ENCODE measurements around the gene TGFBR3.

The TGFBR3 gene

DNA sequence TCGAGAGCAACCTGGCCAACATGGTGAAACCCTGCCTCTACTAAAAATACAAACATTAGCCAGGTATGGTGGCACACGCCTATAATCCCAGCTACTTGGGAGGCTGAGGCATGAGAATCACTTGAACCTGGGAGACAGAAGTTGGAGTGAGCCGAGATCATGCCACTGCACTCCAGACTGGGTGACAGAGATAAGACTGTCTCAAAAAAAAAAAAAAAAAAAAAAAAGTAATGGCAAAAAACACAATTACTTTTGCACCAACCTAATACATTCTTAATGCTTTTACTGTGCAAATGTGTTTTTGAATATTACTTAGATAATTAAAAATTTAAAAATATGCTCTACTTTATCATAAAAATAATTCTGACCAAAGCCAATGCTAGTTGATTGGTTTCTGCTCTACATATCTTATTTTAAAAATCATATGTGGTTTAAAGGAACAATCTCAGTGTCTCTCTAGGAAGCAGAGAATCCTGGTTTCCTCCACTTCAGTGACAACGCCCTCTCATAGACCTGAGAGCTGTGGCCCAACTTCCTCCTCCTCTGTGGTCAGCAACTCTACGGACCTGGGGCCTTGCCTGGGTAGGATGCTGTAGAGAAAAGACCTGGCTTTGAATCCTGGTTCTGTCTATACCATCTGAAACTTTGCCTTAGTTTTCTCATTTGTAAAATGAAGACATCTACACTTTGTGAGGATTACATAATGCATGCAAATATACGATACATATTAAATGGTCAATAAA is 64.7 kb downstream of the TGFBR3 start:
- DNase-seq = no peak

DNA sequence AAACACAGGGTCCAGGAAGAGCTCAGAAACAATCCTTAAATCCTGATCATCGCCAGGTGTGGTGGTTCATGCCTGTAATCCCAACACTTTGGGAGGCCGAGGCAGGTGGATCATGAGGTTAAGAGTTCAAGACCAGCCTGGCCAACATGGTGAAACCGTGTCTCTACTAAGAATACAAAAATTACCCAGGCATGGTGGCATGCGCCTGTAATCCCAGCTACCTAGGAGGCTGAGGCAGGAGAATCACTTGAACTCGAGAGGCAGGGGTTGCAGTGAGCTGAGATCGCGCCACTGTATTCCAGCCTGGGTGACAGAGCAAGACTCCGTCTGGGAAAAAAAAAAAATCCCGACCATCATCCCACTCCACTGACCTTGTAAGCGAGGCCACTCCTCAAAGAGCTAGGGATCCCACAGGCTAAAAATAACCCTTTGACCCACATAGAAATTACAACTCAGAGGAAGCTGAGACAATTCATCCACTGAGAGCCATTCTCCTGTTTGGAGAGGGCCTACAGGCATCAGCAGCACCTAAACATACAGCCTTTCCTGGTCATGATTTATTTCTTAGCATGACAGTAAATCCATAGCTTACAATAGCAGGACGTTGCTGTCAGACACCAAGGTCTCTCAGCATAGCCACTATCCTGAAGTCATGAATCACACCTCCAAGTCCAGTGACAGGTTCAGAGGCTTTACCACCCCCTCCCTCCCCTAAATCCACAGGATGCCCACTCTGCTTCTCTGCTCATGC is 66.7 kb downstream of the TGFBR3 start:
- no peak for DNase-seq

DNA sequence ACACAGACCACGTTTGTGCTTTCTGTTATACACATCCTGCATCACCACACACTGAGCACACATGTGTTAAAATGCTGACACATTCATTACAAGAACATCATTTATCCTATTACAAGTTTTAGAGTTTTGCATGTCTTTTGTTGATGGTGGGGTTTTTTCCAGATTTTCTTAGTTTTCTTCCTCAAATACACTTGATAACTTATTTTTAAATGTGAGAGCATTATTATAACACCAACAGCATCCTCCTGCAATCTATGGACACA is 67.3 kb downstream of the TGFBR3 start:
- no peak for DNase-seq

DNA sequence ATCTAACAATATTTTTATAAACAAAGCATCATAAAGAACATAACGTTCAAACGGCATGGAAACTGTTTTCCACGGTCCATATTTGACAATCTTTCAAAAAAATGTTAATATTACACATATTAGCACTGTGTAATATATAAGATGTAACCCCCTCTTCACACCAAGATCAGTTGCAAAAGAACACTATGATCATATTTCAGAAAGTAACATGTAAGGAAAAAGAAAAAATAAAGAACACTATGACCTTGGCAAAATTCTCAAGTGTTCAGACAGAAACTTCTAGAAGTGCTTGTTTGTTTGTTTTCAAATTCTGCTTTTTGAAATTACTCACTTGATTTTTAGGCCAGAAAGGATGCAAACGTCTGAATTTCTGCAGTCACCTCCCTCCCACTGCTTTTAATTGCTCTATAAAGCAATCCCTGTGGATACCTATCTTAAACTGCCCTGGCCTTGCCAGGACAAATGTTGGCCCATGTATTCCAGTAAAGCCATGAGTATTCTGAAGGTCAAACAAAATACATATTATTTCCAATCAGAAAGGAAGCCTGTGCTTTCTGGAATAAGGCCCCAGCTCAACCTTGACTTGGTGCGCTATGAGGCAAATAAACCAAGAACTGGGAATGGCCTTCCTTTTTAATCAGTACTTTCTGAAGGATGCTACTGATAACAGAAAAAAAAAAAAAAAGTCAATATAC is 68.6 kb downstream of the TGFBR3 start:
- DNase-seq = no peak

DNA sequence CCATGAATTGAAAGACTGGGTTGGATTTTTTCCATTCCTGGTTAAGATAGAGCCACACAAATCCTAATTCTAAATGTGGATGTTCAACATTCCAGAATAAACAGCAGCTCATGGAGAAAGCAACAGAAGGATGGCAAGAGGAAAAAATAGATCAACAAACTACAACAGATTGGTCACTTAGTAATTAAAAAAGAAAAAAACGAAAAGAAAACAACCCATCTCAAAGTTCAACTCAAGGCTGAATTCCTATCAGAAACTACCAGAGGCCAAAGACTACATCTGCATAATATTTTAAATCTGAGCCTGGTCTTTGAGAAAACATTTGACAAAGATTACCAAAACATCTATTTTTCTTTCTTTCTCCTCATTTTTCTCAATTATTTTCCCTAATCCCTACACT is 69.9 kb downstream of the TGFBR3 start:
- no peak for DNase-seq

DNA sequence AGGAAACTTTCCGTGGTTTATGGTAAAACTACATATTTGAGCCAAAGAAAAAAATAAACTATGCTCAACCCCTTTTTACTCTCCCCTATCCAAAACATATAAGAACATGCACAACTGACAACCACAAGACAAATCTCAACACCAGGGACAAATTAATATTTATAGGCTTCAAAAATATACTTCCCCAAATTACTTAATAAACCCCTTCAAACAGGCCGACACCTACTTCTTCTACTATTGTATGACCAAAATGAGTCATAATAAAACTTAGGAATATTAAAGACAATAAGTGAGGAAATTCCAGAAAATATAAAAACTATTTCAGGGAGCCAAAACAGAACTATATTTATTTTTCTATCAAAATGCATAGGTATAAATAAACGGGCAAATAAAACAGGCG is 71.5 kb downstream of the TGFBR3 start:
- DNase-seq = no peak

DNA sequence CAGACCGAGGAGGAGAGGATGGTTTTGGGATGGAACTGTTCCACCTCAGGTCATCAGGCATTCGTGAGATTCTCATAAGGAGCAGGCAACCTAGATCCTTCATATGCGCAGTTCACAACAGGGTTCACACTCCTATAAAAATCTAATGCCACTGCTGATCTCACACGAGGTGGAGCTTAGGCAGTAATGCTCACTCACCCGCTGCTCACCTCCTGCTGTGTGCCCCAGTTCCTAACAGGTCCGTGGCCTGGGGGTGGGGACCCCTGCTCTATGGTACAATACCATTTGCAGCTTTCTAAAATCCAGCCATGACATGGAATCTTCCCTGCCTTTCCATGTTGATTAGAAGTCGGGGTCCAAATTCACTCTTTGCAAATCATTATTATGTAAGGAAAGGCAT is 72.1 kb downstream of the TGFBR3 start:
- DNase-seq = no peak

DNA sequence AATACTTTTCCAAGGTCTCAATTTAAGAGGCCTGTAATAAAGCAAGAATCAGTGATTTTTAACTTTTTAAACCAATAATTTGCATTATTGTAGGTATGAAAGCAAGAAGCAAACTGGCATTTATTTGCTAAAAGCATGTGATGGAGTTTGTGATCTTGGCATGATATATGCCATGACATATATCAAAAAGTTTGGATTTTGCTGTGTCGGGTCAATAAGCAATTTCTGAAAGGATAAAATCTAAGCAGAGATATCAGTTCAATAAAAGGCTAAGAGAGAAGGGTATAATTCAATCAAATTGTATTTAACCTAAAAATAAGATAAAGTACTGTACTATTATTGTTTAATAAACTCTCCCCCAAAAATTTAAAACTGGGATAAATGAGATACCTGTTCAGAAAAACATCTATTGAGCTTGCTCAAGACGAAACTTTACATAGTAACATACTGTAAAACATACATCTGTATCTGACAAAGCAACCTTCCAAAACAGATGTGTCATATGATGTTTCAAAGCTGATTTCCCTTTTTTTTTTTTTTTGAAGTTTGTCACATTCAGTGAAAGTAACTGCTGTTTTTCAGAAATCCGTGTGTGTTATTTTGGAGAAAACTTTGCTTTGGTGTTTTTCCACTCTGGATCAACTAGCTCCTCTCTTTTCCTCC is 74.5 kb downstream of the TGFBR3 start:
- DNase-seq = no peak

DNA sequence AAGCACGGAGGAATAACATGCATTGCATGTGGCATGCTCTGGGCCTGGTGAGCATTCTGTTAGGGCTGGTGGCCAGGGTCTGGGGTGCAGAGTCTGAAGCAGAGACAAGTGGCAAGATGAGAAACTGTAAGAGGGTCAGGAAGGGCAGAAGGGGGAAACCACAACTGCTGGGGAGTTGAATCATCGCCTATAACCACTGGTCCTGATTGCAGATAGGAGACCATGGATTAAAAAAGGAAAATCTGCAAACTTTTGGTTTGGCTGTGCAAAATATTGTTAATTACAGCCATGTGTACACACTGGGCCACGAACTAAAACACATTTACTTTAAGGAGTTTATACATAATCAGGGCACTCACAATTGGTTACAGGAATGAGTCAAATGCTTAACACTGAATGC is 76.6 kb downstream of the TGFBR3 start:
- no peak for DNase-seq

DNA sequence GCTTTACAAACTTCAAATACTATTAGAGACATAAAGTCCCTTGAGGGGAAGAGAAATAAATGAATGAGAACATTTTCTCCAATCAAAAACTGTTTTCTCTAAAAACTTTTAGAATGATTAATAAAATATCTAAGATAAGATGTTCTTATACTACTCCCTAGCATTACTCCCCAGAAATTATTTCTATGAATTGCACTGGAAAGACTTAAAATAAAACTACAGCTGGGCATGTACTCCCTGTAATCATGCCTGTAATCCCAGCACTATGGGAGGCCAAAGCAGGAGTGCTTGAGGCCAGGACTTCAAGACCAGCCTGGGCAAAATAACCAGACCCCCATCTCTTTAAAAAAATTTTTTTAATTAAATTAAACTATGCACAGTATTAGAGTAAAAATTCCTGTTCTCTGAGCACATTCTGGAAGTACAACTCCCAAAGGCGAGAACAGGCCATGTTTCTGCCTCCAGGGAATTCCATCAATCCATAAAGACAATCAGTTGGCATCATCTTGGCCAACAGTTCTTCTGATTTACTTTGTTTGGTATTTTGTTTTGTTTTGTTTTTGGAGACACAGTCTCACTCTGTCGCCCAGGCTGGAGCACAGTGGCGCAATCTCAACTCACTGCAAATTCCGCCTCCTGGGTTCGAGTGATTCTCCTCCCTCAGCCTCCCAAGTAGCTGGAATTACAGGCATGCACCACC is 77.9 kb downstream of the TGFBR3 start:
- no peak for DNase-seq

DNA sequence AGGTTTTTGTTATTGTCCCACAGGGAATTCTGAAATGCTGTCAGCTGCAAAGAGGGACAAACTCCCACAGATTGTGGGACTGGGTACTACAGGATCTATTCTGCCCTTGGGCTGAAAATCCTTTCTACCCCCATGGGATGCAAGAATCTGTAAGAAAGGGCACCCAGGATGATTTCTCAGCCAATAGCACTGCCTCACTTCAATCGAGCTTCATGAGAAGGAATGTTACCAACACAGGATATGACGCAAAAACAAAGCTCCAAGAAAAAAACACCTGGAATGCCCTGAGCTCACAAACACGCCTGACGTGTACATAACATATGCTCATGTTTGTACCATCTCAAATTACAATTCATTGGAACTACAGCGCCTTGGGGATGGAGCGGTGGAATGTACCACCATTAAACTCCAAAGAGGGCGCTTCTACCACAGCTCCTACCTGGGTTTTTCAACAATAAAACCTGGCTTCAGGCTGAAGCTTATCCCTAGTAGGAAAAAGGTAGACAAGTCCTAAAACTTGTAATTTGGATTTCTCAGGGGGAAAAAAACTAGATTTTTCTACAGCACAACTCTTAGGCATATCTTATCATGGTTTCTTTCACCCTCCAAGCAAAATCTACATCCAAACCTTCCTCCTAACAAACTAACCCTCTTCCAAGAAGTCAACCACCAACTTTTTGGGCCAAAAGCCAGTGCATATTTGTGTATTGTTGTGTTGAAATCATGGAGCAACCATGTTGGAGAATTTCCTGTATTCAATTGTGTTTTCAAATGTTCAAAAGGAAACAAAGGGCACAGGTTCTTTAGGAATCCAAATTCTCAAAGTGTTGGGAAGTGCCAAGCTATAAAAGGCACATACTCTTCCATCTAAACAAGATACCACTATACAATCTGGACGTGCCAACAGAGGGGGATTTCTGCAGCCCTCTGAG is 78.9 kb downstream of the TGFBR3 start:
- DNase-seq = no peak

DNA sequence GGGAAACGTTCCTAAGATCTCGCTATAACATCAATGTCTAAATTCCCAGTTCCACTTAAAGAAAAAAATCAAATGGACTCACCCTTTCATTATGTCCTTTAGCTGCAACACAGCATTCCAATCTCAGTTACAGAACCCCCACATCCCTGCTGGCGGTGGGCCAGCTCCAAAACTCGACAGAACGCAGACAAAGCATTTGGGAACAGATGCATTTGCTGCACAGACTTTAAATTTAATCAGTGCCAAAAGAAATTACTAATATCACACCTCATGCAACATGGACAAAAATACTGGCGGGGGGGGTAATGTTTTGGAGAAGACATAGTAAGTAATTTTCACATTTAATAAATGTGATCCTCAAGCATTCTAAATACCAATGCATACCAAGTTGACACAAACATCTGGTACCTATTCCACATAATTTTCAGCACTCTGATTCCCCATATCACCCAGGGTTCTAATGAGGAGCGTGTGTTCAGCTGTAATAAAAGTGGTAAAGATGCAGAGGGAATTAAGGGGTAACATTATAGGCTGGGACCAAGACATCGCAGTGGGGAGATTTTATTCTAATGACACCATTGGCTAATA is 79.7 kb downstream of the TGFBR3 start:
- DNase-seq = no peak

DNA sequence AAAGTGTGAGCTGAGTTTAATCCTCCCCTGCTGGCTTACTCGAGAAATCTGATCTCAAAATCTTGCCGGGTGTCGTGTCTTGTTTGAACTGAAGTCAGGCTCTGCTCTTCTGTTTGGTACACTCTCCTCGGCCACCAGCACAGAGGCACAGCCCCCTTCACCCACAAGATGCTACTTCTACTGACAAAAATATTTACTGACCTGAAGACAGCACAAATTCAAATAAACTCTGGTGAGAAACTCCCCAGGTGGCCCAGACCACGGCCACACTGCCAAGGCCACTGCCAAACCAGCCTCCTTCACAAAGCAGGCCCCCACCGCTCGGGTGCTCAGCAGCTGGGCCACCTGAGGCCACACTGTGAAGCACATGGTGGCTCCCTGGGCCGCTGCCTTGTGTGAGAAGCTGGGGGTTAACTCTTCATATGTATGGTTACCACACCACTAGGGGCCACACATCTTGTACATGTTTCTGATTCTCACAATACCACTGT is 80.6 kb downstream of the TGFBR3 start:
- DNase-seq = no peak

DNA sequence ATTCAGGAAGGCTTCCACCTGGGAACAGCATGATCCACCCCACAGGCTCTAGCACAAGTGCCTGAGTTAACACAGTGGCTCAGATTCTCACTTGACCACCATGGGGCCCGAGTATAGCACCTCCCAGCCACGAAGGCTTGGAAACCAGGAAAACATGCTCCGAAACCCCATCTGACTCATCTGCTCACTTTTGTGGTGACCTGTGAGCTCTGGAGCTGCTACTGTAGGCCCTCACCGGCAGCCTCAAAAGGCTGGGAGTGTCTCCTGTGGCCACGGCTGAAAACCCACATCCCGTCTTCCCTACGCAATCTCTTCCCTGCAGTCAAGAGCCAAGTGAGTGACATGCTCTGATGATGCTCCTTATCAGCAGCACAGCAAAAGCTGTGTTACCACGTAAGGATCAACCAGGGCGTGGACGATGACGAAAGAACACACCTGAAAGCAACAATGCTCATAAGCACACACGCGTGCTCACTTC is 81.4 kb downstream of the TGFBR3 start:
- peak; percentile 88 for DNase-seq

DNA sequence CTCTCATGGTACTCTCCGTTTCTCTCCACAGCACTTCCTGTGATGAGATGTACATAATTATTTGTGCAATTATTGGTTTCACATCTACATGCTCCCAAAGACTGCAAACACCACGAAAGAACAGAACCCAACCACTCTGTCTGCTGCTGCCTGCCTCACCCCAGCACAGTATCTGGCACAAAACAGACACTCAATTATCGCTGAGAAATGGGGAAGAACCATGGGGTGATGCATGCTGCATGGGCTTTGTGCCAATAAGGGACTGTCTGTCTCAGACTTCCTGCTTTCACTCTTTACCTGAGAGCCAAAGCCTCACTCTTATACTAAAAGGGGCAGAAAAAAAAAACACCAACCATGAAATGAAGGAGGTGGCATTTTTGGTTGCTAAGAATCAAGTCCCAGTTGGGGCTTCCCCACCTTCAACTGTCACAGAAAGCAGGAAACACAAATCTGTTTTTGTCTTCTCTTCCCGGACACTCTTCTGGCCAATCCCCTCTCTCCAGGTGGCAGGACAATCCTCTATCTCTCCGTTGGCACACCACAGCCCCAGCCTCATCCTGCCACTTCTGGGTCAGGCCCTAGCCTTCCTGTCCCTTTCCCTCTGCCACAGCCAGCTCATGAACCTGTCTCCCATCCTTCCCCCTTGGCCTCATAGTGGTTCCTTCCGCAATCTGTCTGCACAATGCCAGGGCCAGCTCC is 82.0 kb downstream of the TGFBR3 start:
- DNase-seq = peak; percentile 80

DNA sequence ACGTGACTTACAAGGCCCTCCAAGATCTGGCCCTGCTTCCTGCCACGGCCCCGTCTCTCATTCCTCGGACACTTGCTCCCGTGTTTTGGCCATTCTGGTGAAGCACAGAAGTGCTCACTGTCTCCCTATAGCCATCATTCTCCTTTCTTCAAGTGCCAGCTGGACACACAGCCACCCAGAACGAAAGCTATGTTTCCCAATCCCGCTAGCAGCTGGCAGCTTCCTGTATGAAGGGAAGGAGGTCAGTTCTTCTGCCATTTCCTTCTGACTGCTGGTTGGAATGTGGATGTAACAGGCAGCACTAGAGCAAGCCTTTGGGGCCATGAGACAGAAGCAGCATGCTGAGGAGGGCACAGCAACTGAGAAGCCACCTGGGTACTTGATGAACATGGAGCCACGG is 82.8 kb downstream of the TGFBR3 start:
- DNase-seq = no peak

DNA sequence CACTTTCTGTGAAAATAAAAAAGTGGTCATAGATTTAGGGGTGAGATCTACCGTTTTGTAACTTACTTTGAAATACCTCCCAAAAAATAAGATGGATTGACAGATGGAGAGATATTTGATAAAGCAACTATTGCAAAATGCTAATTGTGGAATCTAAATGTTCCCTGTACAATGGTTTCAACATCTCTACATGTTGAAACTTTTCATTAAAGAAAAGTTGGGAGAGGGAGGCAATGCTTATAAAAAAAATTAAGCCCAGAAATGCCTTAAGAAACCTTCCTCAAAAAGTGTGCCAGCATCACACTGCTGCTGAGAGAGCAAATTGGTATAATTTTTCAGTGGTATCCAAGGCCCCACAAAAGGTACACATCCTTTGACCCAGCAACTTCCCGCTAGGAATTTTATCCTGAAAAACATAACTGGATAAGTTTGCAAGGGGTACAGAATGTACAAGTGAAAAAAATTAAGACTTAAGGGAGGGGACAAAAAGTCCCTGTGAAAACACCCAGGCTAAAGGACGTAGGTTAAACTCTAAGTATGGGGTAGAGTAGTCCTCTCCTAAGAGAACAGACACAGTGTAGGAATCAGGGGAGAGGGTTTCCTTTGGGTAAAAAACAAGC is 84.3 kb downstream of the TGFBR3 start:
- DNase-seq = no peak

DNA sequence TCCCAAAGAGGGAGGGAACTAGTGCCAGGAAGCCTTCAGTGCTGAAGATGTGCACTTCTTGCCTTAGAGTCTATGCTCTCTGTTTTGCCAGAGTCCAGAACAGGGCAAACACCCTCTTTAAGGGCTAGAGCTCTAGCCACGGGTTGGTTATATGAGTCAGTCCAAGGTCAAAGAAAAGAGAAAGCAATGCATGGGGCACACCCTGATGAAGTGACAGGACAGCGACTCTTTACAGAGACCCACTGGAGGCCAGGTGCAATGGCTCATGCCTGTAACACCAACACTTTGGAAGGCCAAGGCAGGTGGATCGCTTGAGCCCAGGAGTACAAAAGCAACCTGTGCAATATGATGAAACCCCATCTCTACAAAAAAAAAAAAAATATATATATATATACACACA is 86.1 kb downstream of the TGFBR3 start:
- no peak for DNase-seq

DNA sequence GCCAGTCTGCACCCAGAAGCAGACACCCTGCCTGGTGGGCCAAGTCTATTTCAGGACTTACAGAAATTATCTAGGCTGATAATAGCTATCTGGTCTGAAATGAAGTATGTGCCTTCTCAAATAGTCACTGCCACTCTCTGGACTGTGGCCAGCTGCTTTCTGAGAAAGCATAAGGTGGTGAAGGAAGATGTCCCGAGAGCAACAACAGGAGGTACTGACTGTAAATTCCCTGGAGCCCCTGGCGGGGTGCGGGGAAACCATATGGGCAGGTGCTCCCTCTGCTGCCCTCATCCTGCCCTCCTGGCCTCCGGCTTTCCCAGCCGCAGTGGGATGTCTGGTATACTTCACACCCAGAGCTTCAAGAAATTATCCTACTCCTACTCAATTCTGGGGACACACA is 86.8 kb downstream of the TGFBR3 start:
- DNase-seq = no peak

DNA sequence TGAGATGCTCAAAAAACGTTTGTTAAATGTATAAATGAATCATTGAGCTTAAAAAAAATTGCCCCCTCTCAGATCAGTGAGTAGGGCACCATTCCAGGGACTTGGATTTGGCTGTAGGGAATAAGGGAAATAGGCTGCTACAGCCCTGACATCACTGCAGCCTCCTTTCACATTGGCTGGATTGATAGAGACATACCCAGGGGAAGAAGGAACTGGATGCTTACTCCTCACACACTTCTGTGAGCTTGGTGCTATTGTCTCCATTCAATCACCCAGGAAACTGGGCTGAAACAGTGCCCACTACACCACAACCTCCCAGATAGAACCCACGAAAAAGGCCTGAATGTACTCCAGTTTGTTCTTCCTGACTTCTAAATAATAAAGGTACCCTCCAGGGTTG is 87.2 kb downstream of the TGFBR3 start:
- no peak for DNase-seq

All from stimulated activated CD4-positive, alpha-beta T cell treated with anti-CD3 and anti-CD28 coated beads, Interleukin-15, amount 100 ng/mL, for 24 hours (primary cell).